ENCODE measurements around the gene SPG21. TPM values are rescaled to one million over a fixed set of nuclear protein-coding genes. Genes with fewer than 3 reads are reported as not detected.

Gene SPG21
- total RNA-seq, 2 donors from 2014 or later, result 64.7 to 93.1 TPM

GRCh38 chr15:64931381-64931780, 58.3 kb downstream of the SPG21 start:
- H3K27me3 ChIP-seq (replicated peaks; ENCODE audit: insufficient read depth), result no peaks in the 10 kb centered on the region
- TF ChIP-seq, protein P1, sequence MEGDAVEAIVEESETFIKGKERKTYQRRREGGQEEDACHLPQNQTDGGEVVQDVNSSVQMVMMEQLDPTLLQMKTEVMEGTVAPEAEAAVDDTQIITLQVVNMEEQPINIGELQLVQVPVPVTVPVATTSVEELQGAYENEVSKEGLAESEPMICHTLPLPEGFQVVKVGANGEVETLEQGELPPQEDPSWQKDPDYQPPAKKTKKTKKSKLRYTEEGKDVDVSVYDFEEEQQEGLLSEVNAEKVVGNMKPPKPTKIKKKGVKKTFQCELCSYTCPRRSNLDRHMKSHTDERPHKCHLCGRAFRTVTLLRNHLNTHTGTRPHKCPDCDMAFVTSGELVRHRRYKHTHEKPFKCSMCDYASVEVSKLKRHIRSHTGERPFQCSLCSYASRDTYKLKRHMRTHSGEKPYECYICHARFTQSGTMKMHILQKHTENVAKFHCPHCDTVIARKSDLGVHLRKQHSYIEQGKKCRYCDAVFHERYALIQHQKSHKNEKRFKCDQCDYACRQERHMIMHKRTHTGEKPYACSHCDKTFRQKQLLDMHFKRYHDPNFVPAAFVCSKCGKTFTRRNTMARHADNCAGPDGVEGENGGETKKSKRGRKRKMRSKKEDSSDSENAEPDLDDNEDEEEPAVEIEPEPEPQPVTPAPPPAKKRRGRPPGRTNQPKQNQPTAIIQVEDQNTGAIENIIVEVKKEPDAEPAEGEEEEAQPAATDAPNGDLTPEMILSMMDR (IDR thresholded peaks at IDR 0.05), result no peak
- H3K4me1 ChIP-seq (ENCODE audit: control insufficient read depth in 1 of 2, low read depth in 2 of 2), result no peaks in the 10 kb centered on the region
- H3K9me3 ChIP-seq, result no peaks in the 10 kb centered on the region
- no peak overlapping the region for H3K4me3 ChIP-seq
- no peak for DNase-seq (ENCODE audit: low spot score)
- H3K36me3 ChIP-seq, result peaks cover 4% of the 10 kb centered on the region
- no peak overlapping the region for H3K27ac ChIP-seq
- ATAC-seq (ENCODE audit: insufficient number of reproducible peaks, low FRiP score, low read depth), result no peak

DNA sequence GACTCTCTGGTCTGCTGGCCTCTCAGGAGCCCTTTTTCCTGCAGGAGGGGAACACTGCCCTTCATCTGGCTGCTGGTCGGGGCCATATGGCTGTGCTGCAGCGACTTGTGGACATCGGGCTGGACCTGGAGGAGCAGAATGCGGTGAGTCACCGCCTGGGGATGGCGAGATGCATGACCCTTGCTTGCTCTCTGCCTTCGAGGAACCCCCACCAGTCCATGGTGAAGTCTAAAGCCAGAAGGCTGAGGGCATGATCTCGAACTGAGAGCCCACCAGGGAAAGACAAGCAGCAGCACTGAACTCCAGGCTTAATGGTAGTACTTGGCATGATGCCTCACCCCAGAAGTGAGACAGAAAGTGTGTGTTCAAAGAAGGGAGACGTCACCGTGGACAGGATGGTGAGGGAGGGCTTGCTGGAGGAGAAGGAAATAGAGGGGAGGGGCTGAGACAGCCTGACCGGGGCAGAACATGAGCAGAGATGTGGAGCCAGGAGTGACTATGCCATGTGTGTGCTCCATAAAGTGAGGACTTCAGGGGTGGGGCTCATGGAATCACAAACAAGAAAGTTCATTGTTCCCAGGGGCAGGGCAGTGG, 58.8 kb downstream of the SPG21 start:
- Histone ChIP-seq H3K9me3 (no peaks in the 10 kb centered on the region), H3K27me3 (replicated peaks; ENCODE audit: insufficient read depth) (no peaks in the 10 kb centered on the region), H3K4me3 (no peak overlapping the region), H3K4me1 (ENCODE audit: control insufficient read depth in 1 of 2, low read depth in 2 of 2) (no peaks in the 10 kb centered on the region), H3K36me3 (peaks cover 4% of the 10 kb centered on the region), H3K27ac (no peak overlapping the region)
- no peak for ATAC-seq (ENCODE audit: insufficient number of reproducible peaks, low FRiP score, low read depth)
- no peak for DNase-seq (ENCODE audit: low spot score)
- TF ChIP-seq, protein P1 (IDR thresholded peaks at IDR 0.05), result no peak

- DNase-seq (ENCODE audit: low spot score), result no peak
- H3K27me3 ChIP-seq (replicated peaks; ENCODE audit: insufficient read depth), result no peaks in the 10 kb centered on the region
- no peaks in the 10 kb centered on the region for H3K4me1 ChIP-seq (ENCODE audit: control insufficient read depth in 1 of 2, low read depth in 2 of 2)
- no peak for ATAC-seq (ENCODE audit: insufficient number of reproducible peaks, low FRiP score, low read depth)
- H3K27ac ChIP-seq, result no peak overlapping the region
- H3K4me3 ChIP-seq, result no peak overlapping the region
- no peaks in the 10 kb centered on the region for H3K36me3 ChIP-seq
- TF ChIP-seq, protein P1 (IDR thresholded peaks at IDR 0.05), result no peak
- H3K9me3 ChIP-seq, result no peaks in the 10 kb centered on the region
Measured at GRCh38 chr15:64930019-64930652, 59.6 kb downstream of the SPG21 start.

- DNase-seq (ENCODE audit: low spot score), result no peak
- Histone ChIP-seq H3K4me1 (ENCODE audit: control insufficient read depth in 1 of 2, low read depth in 2 of 2) (no peaks in the 10 kb centered on the region), H3K27me3 (replicated peaks; ENCODE audit: insufficient read depth) (no peaks in the 10 kb centered on the region), H3K27ac (no peak overlapping the region), H3K36me3 (no peaks in the 10 kb centered on the region), H3K9me3 (no peaks in the 10 kb centered on the region), H3K4me3 (no peak overlapping the region)
- no peak for ATAC-seq (ENCODE audit: insufficient number of reproducible peaks, low FRiP score, low read depth)
- TF ChIP-seq, protein P1 (IDR thresholded peaks at IDR 0.05), result no peak
Measured at GRCh38 chr15:64928626-64929220, 61.0 kb downstream of the SPG21 start.

GRCh38 chr15:64926661-64927060, 63.1 kb downstream of the SPG21 start:
- Histone ChIP-seq H3K9me3 (no peaks in the 10 kb centered on the region), H3K27me3 (replicated peaks; ENCODE audit: insufficient read depth) (no peaks in the 10 kb centered on the region), H3K4me3 (no peak overlapping the region), H3K4me1 (ENCODE audit: control insufficient read depth in 1 of 2, low read depth in 2 of 2) (peaks cover 7 to 15% of the 10 kb centered on the region in 2 donors), H3K27ac (no peak overlapping the region), H3K36me3 (no peaks in the 10 kb centered on the region)
- ATAC-seq (ENCODE audit: insufficient number of reproducible peaks, low FRiP score, low read depth) (no peak), DNase-seq (ENCODE audit: low spot score) (no peak)
- TF ChIP-seq, protein P1 (IDR thresholded peaks at IDR 0.05), result no peak

Data from thoracic aorta (tissue), 2 donors.